ENCODE results near the gene ARHGAP23.
A peak's percentile ranks its signal among the peaks of the same experiment; 100 is the strongest.

Gene ARHGAP23

DNA sequence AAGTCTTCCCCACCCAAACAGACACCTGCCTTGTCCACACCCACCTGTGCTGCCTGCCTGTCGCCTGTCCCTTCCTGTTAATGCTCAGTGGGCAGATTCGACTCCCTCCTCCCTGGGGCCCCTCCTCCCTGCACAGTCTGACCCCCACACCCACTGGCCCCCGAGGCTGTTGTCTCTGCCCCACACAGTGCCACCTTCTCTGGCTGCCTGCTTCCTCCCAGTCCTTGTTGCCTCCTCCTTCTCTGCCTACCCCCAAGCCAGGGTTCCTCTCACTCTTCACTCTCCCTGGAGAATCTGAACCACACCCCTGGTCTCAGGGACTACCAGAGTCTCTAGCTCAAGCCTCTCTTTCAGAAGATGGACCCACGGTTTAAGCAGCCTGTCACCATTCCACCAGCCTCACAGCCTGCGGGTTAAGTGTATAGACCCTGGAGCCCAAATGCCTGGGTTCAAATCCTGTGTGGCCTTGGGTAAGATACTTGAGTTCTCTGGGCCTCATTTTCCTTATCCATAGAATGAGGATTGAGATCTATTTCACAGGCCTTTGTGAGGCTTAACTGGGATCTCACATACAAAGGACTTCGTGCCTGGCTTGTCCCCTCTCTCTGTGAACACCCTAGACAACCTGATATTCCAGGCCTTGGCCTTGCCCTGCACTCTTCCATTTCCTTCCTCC lies 3.8 kb upstream of the ARHGAP23 start:
- no peak for TF ChIP-seq TEAD4 (IDR thresholded peaks at IDR 0.05)
- no peak for TF ChIP-seq TAF1 (IDR thresholded peaks at IDR 0.05; ENCODE audit: low read depth)
- TF ChIP-seq, protein P1, sequence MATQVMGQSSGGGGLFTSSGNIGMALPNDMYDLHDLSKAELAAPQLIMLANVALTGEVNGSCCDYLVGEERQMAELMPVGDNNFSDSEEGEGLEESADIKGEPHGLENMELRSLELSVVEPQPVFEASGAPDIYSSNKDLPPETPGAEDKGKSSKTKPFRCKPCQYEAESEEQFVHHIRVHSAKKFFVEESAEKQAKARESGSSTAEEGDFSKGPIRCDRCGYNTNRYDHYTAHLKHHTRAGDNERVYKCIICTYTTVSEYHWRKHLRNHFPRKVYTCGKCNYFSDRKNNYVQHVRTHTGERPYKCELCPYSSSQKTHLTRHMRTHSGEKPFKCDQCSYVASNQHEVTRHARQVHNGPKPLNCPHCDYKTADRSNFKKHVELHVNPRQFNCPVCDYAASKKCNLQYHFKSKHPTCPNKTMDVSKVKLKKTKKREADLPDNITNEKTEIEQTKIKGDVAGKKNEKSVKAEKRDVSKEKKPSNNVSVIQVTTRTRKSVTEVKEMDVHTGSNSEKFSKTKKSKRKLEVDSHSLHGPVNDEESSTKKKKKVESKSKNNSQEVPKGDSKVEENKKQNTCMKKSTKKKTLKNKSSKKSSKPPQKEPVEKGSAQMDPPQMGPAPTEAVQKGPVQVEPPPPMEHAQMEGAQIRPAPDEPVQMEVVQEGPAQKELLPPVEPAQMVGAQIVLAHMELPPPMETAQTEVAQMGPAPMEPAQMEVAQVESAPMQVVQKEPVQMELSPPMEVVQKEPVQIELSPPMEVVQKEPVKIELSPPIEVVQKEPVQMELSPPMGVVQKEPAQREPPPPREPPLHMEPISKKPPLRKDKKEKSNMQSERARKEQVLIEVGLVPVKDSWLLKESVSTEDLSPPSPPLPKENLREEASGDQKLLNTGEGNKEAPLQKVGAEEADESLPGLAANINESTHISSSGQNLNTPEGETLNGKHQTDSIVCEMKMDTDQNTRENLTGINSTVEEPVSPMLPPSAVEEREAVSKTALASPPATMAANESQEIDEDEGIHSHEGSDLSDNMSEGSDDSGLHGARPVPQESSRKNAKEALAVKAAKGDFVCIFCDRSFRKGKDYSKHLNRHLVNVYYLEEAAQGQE (IDR thresholded peaks at IDR 0.05; ENCODE audit: low read depth), result no peak
- no peak for TF ChIP-seq EGR1 (IDR thresholded peaks at IDR 0.05)
- TF ChIP-seq, protein P2, sequence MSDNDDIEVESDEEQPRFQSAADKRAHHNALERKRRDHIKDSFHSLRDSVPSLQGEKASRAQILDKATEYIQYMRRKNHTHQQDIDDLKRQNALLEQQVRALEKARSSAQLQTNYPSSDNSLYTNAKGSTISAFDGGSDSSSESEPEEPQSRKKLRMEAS (IDR thresholded peaks at IDR 0.05), result no peak
- TF ChIP-seq, protein P3, sequence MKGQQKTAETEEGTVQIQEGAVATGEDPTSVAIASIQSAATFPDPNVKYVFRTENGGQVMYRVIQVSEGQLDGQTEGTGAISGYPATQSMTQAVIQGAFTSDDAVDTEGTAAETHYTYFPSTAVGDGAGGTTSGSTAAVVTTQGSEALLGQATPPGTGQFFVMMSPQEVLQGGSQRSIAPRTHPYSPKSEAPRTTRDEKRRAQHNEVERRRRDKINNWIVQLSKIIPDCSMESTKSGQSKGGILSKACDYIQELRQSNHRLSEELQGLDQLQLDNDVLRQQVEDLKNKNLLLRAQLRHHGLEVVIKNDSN (IDR thresholded peaks at IDR 0.05), result no peak
- TF ChIP-seq CREB1 (IDR thresholded peaks at IDR 0.05; ENCODE audit: low read depth), result no peak
- no peak for TF ChIP-seq ZBTB7A (IDR thresholded peaks at IDR 0.05; ENCODE audit: low read depth)
- TF ChIP-seq FOXM1 (IDR thresholded peaks at IDR 0.05; ENCODE audit: borderline replicate concordance, low read depth), result no peak
- no peak for TF ChIP-seq NFIC (IDR thresholded peaks at IDR 0.05)
- no peak for TF ChIP-seq CEBPB (IDR thresholded peaks at IDR 0.05)
- no peak for TF ChIP-seq EP300 (IDR thresholded peaks at IDR 0.05; ENCODE audit: borderline replicate concordance)
- TF ChIP-seq TCF12 (IDR thresholded peaks at IDR 0.05; ENCODE audit: low read depth), result no peak
- no peak for TF ChIP-seq YY1 (IDR thresholded peaks at IDR 0.05; ENCODE audit: low read depth)
- TF ChIP-seq RAD21 (IDR thresholded peaks at IDR 0.05; ENCODE audit: low read depth), result no peak

DNA sequence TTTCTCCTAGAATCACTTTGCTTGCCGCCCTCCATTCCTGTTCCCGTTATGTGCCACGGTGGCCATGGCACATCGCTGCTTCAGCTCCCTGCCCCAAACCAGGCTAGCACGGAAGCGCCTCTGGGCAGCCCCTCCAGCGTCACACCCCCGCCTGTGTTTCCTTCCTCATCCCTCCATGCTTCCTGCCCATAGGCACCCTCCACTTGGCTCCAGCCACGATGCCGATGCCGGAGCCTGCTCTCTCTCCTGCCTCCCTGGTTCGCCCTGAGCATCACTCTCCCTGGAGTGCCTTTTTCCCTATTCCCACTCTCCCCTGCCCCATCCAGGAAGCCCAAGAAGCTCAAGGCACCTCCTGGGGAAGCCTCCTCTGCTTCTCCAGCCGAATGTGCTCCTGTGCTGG lies 3.2 kb upstream of the ARHGAP23 start:
- no peak for TF ChIP-seq EGR1 (IDR thresholded peaks at IDR 0.05)
- no peak for TF ChIP-seq YY1 (IDR thresholded peaks at IDR 0.05; ENCODE audit: low read depth)
- TF ChIP-seq FOXM1 (IDR thresholded peaks at IDR 0.05; ENCODE audit: borderline replicate concordance, low read depth), result no peak
- TF ChIP-seq, protein P3 (IDR thresholded peaks at IDR 0.05), result no peak
- no peak for TF ChIP-seq TAF1 (IDR thresholded peaks at IDR 0.05; ENCODE audit: low read depth)
- TF ChIP-seq ZBTB7A (IDR thresholded peaks at IDR 0.05; ENCODE audit: low read depth), result no peak
- no peak for TF ChIP-seq CREB1 (IDR thresholded peaks at IDR 0.05; ENCODE audit: low read depth)
- no peak for TF ChIP-seq CEBPB (IDR thresholded peaks at IDR 0.05)
- TF ChIP-seq, protein P2 (IDR thresholded peaks at IDR 0.05), result no peak
- TF ChIP-seq RAD21 (IDR thresholded peaks at IDR 0.05; ENCODE audit: low read depth), result no peak
- no peak for TF ChIP-seq TEAD4 (IDR thresholded peaks at IDR 0.05)
- TF ChIP-seq NFIC (IDR thresholded peaks at IDR 0.05), result no peak
- TF ChIP-seq, protein P1 (IDR thresholded peaks at IDR 0.05; ENCODE audit: low read depth), result no peak
- TF ChIP-seq TCF12 (IDR thresholded peaks at IDR 0.05; ENCODE audit: low read depth), result no peak
- TF ChIP-seq EP300 (IDR thresholded peaks at IDR 0.05; ENCODE audit: borderline replicate concordance), result no peak

DNA sequence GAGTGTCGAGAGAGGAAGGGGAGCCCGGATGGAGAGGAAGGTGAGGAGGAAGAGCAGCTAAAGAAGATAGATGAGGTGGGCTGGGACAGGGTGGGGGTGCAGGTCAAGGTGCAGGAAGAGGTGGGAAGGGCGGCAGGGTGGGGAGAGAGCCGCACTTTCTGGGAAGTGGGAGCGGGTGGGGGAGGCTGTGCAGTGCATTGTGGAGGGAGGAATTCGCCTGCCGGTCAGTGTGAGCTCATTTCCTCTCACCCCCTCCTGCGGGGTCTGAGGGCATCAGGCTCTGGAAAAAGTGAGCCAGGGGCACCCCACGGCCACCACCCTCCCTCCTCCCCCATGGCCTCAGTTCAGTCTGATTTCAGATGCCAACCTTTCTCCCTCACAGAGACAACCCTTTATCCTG lies 2.5 kb upstream of the ARHGAP23 start:
- TF ChIP-seq CREB1 (IDR thresholded peaks at IDR 0.05; ENCODE audit: low read depth) (no peak), EP300 (IDR thresholded peaks at IDR 0.05; ENCODE audit: borderline replicate concordance) (peak; percentile 27; the same call in 1 of the 2 replicates)

DNA sequence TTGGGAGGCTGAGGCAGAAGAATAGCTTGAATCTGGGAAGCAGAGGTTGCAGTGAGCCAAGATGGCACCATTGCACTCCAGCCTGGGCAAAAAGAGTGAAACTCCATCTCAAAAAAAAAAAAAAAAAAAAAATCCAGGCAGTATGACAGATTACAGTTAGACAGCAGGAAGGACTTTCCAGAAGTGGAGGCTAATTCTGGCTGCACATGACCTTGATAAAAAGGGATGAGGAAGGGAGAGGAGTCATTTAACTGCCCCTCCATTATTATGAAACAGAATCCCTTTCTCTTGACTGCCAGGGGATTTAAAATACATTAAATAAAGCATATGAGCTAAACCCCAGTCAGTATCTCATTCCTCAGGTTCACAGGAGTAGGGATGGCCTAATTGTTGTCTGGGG lies 1.8 kb upstream of the ARHGAP23 start:
- TF ChIP-seq FOXM1 (IDR thresholded peaks at IDR 0.05; ENCODE audit: borderline replicate concordance, low read depth) (no peak), TEAD4 (IDR thresholded peaks at IDR 0.05) (no peak), TCF12 (IDR thresholded peaks at IDR 0.05; ENCODE audit: low read depth) (no peak), EGR1 (IDR thresholded peaks at IDR 0.05) (no peak), TAF1 (IDR thresholded peaks at IDR 0.05; ENCODE audit: low read depth) (no peak), CREB1 (IDR thresholded peaks at IDR 0.05; ENCODE audit: low read depth) (no peak), NFIC (IDR thresholded peaks at IDR 0.05) (no peak), ZBTB7A (IDR thresholded peaks at IDR 0.05; ENCODE audit: low read depth) (no peak), RAD21 (IDR thresholded peaks at IDR 0.05; ENCODE audit: low read depth) (no peak), YY1 (IDR thresholded peaks at IDR 0.05; ENCODE audit: low read depth) (no peak), CEBPB (IDR thresholded peaks at IDR 0.05) (no peak), EP300 (IDR thresholded peaks at IDR 0.05; ENCODE audit: borderline replicate concordance) (no peak)
- TF ChIP-seq, protein P1 (IDR thresholded peaks at IDR 0.05; ENCODE audit: low read depth), result no peak
- TF ChIP-seq, protein P2 (IDR thresholded peaks at IDR 0.05), result no peak
- TF ChIP-seq, protein P3 (IDR thresholded peaks at IDR 0.05), result no peak
